Small intestine (tissue), 7 donors: ENCODE data around the gene ABL2. TPM values are rescaled to one million over a fixed set of nuclear protein-coding genes. Genes with fewer than 3 reads are reported as not detected.
"Not testable (repeated sequence)": the region's sequence is repeated elsewhere in the genome, so short reads cannot be mapped to it uniquely, and the experiment has no call there.

Source experiments
- DNase-seq, 2 donors: peaks; one replicate each; pipeline versions ENCODE4 v3.0.0 to v3.0.0-alpha.2; 2013
- FAIRE-seq: peaks from 2 replicates; lab custom pipeline; 2012; peaks lifted over from hg19 to GRCh38; lab: Jason Lieb, UNC
- H3K27ac ChIP-seq, 3 donors: one replicate each; pipeline ENCODE4 v1.5.1; 2013; ENCODE audit warnings: low read length in 2 of 3, mild to moderate bottlenecking in 2 of 3, control low read depth in 1 of 3, inconsistent platforms in 1 of 3, low read depth in 1 of 3, moderate library complexity in 1 of 3
- H3K27me3 ChIP-seq, 3 donors: one replicate each; pipeline ENCODE4 v1.6.1; 2013; ENCODE audit warnings: low read length in 3 of 3, inconsistent platforms in 1 of 3; ENCODE audit not compliant: control insufficient read depth in 3 of 3, insufficient read depth in 3 of 3
- H3K36me3 ChIP-seq, 3 donors: one replicate each; pipeline ENCODE4 v1.6.1; 2013; ENCODE audit warnings: low read length in 3 of 3, inconsistent platforms in 1 of 3, low read depth in 1 of 3, mild to moderate bottlenecking in 1 of 3, moderate library complexity in 1 of 3; ENCODE audit not compliant: control insufficient read depth in 3 of 3, insufficient read depth in 2 of 3
- H3K4me1 ChIP-seq, 3 donors: one replicate each; pipeline ENCODE4 v1.6.1; 2013; ENCODE audit warnings: low read length in 2 of 3, inconsistent platforms in 1 of 3, low read depth in 1 of 3, mild to moderate bottlenecking in 1 of 3, moderate library complexity in 1 of 3; ENCODE audit not compliant: control insufficient read depth in 3 of 3, insufficient read depth in 2 of 3
- H3K4me3 ChIP-seq, 3 donors: one replicate each; pipeline ENCODE4 v1.5.1; 2013; ENCODE audit warnings: low read length in 3 of 3, control low read depth in 1 of 3, inconsistent platforms in 1 of 3, low read depth in 1 of 3, mild to moderate bottlenecking in 1 of 3, moderate library complexity in 1 of 3
- H3K9me3 ChIP-seq, 2 donors: one replicate each; pipeline ENCODE4 v1.6.1; 2013; ENCODE audit warnings: low read depth in 1 of 2, low read length in 1 of 2; ENCODE audit not compliant: control insufficient read depth in 2 of 2, insufficient read depth in 1 of 2
- WGBS, 3 donors: extraction: QIAGEN DNeasy Blood & Tissue Kit; methylation state at CpG; one replicate each; pipeline ENCODE4 v1.1.7; 2013; 5-methylcytosine and 5-hydroxymethylcytosine counted together
- polyA plus RNA-seq, 4 donors: library from polyadenylated mRNA; stranded (reverse) in 3 of 4; unstranded in 1 of 4; fragments of 200-250 nt in 3 of 4; fragments of 120-200 nt in 1 of 4; gene quantifications; one replicate each; pipeline versions ENCODE4 v1.2.1 to v1.2.3, GENCODE V29; 2013
- donor health status: healthy with polysubstance abuse.
- donor health status: control.
- donor health status: control.
- donor health status: Bipolar disorder and iron deficiency.
- donor health status: healthy.

Gene ABL2
- polyA plus RNA-seq, 4 donors, result 1.6 to 8.1 (median 3.0) TPM

DNA sequence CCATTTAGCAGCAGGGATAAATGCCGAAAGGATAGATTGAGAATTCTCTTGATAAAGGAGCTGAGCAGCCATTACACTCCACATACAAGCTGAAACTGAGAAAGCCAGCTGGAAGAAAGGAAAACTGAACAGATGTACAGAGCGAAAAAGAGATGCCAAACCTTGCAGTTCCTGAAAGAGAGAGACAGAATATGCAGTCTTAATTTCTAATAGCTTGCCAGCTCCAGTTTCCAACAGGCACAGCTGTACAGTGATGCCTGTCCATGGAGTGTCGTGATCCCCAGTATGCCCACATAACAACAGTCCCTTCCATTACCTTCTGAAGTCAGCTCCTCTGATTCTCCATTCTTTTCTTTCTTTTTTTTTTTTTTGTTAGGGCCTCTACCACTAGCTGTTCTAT is 22.7 kb downstream of the ABL2 start:
- Histone ChIP-seq H3K36me3 (peaks cover 0 to 2% (median 0%) of the 10 kb centered on the region in 3 donors), H3K4me1 (no peaks in the 10 kb centered on the region), H3K27ac (no peak overlapping the region), H3K4me3 (no peak overlapping the region), H3K9me3 (no peaks in the 10 kb centered on the region), H3K27me3 (no peaks in the 10 kb centered on the region)
- 75 to 100% (median 91%) methylated on average over 3 of the region's 3 CpGs for WGBS, 3 donors
- FAIRE-seq, result no peak
- DNase-seq, result no peak

DNA sequence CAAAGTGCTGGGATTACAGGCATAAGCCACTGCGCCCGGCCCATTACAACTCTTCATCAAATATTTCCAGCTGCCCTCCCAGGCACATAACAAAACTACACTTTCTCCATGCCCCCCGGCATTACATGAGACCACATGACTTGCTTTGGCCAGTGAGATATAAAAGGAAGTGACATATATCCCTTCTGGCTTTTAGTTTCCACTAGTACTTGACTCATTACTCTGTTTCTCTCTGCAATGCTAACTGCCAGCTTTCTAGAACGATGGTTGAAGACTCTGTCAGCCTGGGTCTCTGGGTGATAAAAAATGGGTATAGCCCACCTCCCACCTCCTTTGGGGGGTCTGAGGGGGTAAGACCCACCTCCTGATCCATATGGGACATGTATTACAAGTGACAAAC is 24.2 kb downstream of the ABL2 start:
- 87 to 95% (median 88%) methylated on average over 4 of the region's 4 CpGs for WGBS, 3 donors
- Histone ChIP-seq H3K27me3 (no peaks in the 10 kb centered on the region), H3K4me1 (peaks cover 0 to 7% (median 2%) of the 10 kb centered on the region in 3 donors), H3K9me3 (no peaks in the 10 kb centered on the region), H3K4me3 (no peak overlapping the region), H3K36me3 (no peaks in the 10 kb centered on the region), H3K27ac (no peak overlapping the region)
- DNase-seq (no peak), FAIRE-seq (no peak)

DNA sequence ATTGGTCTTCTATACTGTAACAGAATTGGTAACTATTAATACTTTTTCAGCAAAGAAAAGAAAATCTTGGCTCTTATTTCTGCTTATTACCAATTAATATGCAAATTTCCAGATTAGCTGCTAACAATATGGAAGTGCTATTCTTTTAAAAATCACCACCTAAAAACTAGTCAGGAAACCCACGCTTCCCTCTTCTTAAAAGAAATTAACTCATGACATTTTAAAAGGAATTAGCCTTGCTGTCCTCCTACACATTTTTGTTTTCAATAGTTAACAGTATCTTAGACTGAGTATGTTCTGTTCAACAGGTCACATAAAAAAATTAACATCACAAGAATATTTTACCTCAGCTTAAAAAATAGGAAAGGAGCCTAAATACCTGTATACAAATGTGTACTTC is 27.3 kb downstream of the ABL2 start:
- Histone ChIP-seq H3K4me1 (peaks cover 0 to 7% (median 2%) of the 10 kb centered on the region in 3 donors), H3K4me3 (no peak overlapping the region), H3K27me3 (no peaks in the 10 kb centered on the region), H3K27ac (no peak overlapping the region), H3K36me3 (peaks cover 0 to 2% (median 0%) of the 10 kb centered on the region in 3 donors), H3K9me3 (no peaks in the 10 kb centered on the region)
- FAIRE-seq (no peak), DNase-seq (no peak)
- 81 to 92% (median 86%) methylated on average over 1 of the region's 1 CpG for WGBS, 3 donors

DNA sequence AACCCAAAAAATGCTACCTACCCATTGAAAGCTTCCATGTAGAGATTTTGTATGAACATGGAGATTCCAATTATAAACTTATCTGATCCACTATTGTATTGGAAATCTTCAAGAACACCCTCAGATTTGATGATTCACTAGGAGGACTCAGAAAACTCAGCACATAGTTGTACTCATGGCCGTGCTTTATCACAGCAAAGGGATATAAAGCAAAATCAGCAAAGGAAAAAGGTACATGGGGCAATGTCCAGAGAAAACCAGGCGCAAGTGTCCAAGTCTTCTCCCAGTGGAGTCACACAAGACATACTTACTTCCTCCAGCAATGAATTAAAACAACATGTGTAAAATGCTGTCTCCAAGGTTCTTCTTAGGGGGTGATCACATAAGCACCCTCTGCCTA is 28.9 kb downstream of the ABL2 start:
- Histone ChIP-seq H3K9me3 (no peaks in the 10 kb centered on the region), H3K4me1 (peaks cover 0 to 7% (median 2%) of the 10 kb centered on the region in 3 donors), H3K36me3 (peaks cover 0 to 2% (median 0%) of the 10 kb centered on the region in 3 donors), H3K4me3 (no peak overlapping the region), H3K27me3 (no peaks in the 10 kb centered on the region), H3K27ac (peak overlapping the region in 1 of 3 donors; percentile 33)
- FAIRE-seq (no peak), DNase-seq (peak; percentile 57 to 79)
- WGBS, 3 donors, result 24 to 65% (median 45%) methylated on average over 2 of the region's 2 CpGs

DNA sequence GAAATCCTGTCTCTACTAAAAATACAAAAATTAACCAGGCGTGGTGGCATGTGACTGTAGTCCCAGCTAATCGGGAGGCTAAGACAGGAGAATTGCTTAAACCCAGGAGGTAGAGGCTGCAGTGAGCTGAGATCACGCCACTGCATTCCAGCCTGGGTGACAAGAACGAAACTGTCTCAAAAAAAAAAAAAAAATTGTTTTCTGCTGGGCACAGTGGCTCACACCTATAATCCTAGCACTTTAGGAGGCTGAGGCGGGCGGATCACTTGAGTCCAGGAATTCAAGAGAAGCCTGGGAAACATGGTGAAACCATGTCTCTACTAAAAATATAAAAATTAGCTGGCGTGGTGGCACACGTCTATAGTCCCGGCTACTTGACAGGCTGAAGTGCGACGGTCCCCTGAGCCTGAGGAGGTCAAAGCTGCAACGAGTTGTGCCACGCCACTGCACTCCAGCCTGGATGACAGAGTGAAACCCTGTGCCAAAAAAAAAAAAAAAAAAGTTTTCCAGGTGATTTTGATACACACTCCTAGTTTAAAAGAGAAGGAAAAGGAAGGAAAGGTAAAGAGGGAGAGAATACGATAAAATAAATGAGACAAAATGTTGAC is 31.7 kb downstream of the ABL2 start:
- DNase-seq, result no peak
- no peak overlapping the region for H3K4me3 ChIP-seq

DNA sequence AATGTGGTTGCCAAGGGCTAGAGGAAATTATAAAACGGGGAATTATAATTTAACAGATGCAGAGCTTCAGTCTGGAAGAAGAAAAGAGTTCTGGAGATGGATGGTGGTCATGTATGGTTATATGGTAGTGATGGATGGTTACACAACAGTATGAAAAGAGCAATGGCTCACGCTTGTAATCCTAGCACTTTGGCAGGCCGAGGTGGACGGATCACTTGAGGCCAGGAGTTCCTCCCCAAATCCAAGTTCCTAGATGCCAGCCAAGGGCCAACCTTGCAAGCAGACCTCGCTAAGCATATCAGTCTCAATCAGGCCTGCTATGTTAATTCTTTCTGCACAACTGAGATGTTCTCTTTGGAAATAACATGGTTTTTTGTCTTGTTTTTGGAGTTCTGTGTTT is 33.6 kb downstream of the ABL2 start:
- not testable (repeated sequence) for H3K9me3 ChIP-seq, H3K27me3 ChIP-seq, H3K4me3 ChIP-seq, H3K4me1 ChIP-seq, DNase-seq, H3K36me3 ChIP-seq, H3K27ac ChIP-seq, FAIRE-seq
- 92 to 95% (median 93%) methylated on average over 5 of the region's 5 CpGs for WGBS, 3 donors

More for the DNA sequence above, 31.7 kb downstream of the ABL2 start:
- H3K27ac ChIP-seq, result no peak overlapping the region
- FAIRE-seq, result no peak
- H3K27me3 ChIP-seq, result no peaks in the 10 kb centered on the region
- H3K36me3 ChIP-seq, result peaks cover 0 to 2% (median 0%) of the 10 kb centered on the region in 3 donors
- H3K9me3 ChIP-seq, result no peaks in the 10 kb centered on the region
- 91 to 95% (median 94%) methylated on average over 14 of the region's 14 CpGs for WGBS, 3 donors
- peaks cover 0 to 7% (median 2%) of the 10 kb centered on the region in 3 donors for H3K4me1 ChIP-seq

DNA sequence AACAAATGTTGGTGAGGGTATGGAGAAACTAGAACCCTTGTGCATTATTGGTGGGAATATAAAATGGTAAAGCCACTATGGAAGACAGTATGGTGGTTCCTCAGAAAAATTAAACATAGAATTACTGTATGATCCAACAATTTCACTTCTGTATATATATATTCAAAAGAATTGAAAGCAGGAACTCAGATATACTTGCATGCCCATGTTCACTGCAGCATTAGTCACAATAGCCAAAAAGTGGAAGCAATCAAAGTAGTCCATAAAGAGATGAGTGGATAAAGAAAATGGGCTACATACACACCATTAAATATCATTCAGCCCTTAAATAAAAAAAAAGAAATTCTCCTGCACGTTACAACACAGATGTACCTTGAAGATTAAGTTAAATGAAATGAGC is 34.1 kb downstream of the ABL2 start:
- Histone ChIP-seq H3K4me3 (no peak overlapping the region), H3K4me1 (peaks cover 0 to 1% (median 0%) of the 10 kb centered on the region in 3 donors), H3K9me3 (no peaks in the 10 kb centered on the region), H3K27me3 (no peaks in the 10 kb centered on the region), H3K27ac (no peak overlapping the region), H3K36me3 (peaks cover 0 to 2% (median 0%) of the 10 kb centered on the region in 3 donors)
- FAIRE-seq, result no peak
- no peak for DNase-seq
- 86 to 93% (median 90%) methylated on average over 1 of the region's 1 CpG for WGBS, 3 donors

DNA sequence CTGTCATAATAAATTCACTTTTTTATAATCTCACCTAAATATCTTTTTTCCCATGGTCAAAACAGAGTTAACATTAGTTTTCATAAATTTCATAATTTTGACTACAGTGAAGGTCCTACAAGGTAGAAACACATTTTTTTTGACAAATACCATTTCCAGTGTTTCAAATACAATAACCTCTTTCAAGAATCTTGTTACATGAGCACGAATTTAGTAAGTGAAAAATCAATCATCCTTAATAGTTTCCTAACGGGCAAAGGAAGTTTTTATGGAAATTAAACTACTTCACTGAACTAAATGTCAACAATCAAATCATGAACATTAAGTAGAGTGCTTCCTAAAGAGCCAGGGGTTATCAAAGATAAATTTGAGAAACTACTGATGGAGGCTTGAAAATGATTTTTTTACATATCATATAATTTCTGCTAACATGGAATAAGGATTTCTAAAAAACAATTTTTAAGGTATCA is 35.4 kb downstream of the ABL2 start:
- peak; percentile 23 for FAIRE-seq
- H3K36me3 ChIP-seq, result peaks cover 0 to 2% (median 0%) of the 10 kb centered on the region in 3 donors
- no peak for DNase-seq
- no peak overlapping the region for H3K27ac ChIP-seq
- H3K9me3 ChIP-seq, result no peaks in the 10 kb centered on the region
- WGBS, 3 donors, result 50 to 54% (median 54%) methylated on average over 2 of the region's 2 CpGs
- H3K4me1 ChIP-seq, result no peaks in the 10 kb centered on the region
- no peaks in the 10 kb centered on the region for H3K27me3 ChIP-seq
- H3K4me3 ChIP-seq, result no peak overlapping the region
